HepG2 (cell line): ENCODE data around the gene FGD4. TPM values are rescaled to one million over a fixed set of nuclear protein-coding genes. Genes with fewer than 3 reads are reported as not detected.

Experiments
- ATAC-seq: fragments of 200-7000 bp; cut with Tn5 transposase; 3 replicates; pipeline ENCODE4 v1.9.1; 2020; ENCODE audit warnings: mild to moderate bottlenecking, moderate library complexity
- BruUV-seq: library from RNA; stranded (reverse); fragments of 400-500 nt; replicated peaks from 2 replicates; lab custom pipeline; 2021; lab: Mats Ljungman, UMichigan
- CTCF ChIA-PET: fragments of 300-600 bp; formaldehyde crosslinking; extraction: SDS; loops from one replicate; lab custom pipeline; 2021; ENCODE audit warnings: low total read pairs, inconsistent platforms, low intra/inter-chr PET ratio; lab: Yijun Ruan, JAX
- POLR2A ChIA-PET: fragments of 350-600 bp; sonication (Branson Sonifier 250); formaldehyde crosslinking; loops from one replicate; lab custom pipeline; 2020; ENCODE audit warnings: antibody characterized with exemption, inconsistent platforms; lab: Yijun Ruan, JAX
- DNase-seq: peaks from one replicate; pipeline ENCODE4 v3.0.0-alpha.2; 2015; ENCODE audit warnings: low spot score
- FAIRE-seq: peaks from 3 replicates; lab custom pipeline; 2011; peaks lifted over from hg19 to GRCh38; lab: Jason Lieb, UNC
- H2AFZ ChIP-seq: one replicate; pipeline ENCODE4 v1.6.1; 2011; ENCODE audit warnings: low read length, inconsistent platforms
- H3K27ac ChIP-seq: fragments of 300-600 bp; 3 replicates; pipeline ENCODE4 v1.8.0; 2011; ENCODE audit warnings: mixed run types, mild to moderate bottlenecking, mixed read lengths, low read length, inconsistent platforms; ENCODE audit not compliant: insufficient read depth; ENCODE audit errors: extremely low read length
- H3K27me3 ChIP-seq, 2 experiments: fragments of 200-600 bp in 1 of 2; 2 replicates in 1 of 2; 3 replicates in 1 of 2; pipeline versions ENCODE4 v1.6.0 to v1.8.0; 2011; ENCODE audit warnings: low read length in 2 of 2, mild to moderate bottlenecking in 2 of 2, moderate library complexity in 2 of 2, inconsistent platforms in 1 of 2; ENCODE audit not compliant: insufficient read depth in 2 of 2, control insufficient read depth in 1 of 2
- H3K36me3 ChIP-seq, 2 experiments: fragments of 200-600 bp in 1 of 2; replicated peaks in 1 of 2; 2 replicates in 1 of 2; 3 replicates in 1 of 2; pipeline versions ENCODE4 v1.5.1 to v1.8.0; 2011; ENCODE audit warnings: low read length in 2 of 2, inconsistent platforms in 1 of 2; ENCODE audit not compliant: insufficient read depth in 2 of 2, control insufficient read depth in 1 of 2
- H3K4me1 ChIP-seq: 2 replicates; pipeline ENCODE4 v1.5.1; 2012; ENCODE audit warnings: low read length, inconsistent platforms; ENCODE audit not compliant: insufficient read depth
- H3K4me2 ChIP-seq: 2 replicates; pipeline ENCODE4 v1.6.0; 2011; ENCODE audit warnings: low read depth, low read length, inconsistent platforms
- H3K4me3 ChIP-seq, 3 experiments: fragments of 200-600 bp in 1 of 3; sonication (generic), shearing (Covaris generic) in 1 of 3; replicated peaks in 1 of 3; 2 replicates each; pipeline ENCODE4 v1.5.1; 2011 to 2016; ENCODE audit warnings: low read length in 3 of 3, inconsistent platforms in 2 of 3, low read depth in 2 of 3, mild to moderate bottlenecking in 2 of 3, control low read depth in 1 of 3, mixed read lengths in 1 of 3; ENCODE audit not compliant: insufficient read depth in 1 of 3
- H3K79me2 ChIP-seq: one replicate; pipeline ENCODE4 v1.6.1; 2011; ENCODE audit warnings: low read length, inconsistent platforms; ENCODE audit not compliant: insufficient read depth
- H3K9ac ChIP-seq: 2 replicates; pipeline ENCODE4 v1.6.0; 2011; ENCODE audit warnings: mild to moderate bottlenecking, low read depth, low read length, inconsistent platforms; ENCODE audit not compliant: insufficient read depth
- H3K9me3 ChIP-seq: 2 replicates; pipeline ENCODE4 v1.5.1; 2012; ENCODE audit warnings: mild to moderate bottlenecking, low read length
- H4K20me1 ChIP-seq: 2 replicates; pipeline ENCODE4 v1.6.0; 2011; ENCODE audit warnings: inconsistent platforms, mild to moderate bottlenecking, low read length, moderate library complexity; ENCODE audit not compliant: insufficient read depth
- DDIT3 ChIP-seq: sonication (generic); formaldehyde crosslinking; IDR thresholded peaks from 2 replicates; pipeline ENCODE4 v1.4.0; 2020; ENCODE audit warnings: mild to moderate bottlenecking, missing genetic modification reagents
- MAFK ChIP-seq, 2 experiments: IDR thresholded peaks in 1 of 2; conservative IDR thresholded peaks in 1 of 2; 2 replicates each; pipeline ENCODE4 v1.6.1; 2011; ENCODE audit warnings: improper control_type of control experiment in 2 of 2, low read length in 2 of 2
- PAXIP1 ChIP-seq: sonication (generic); formaldehyde crosslinking; conservative IDR thresholded peaks from 2 replicates; pipeline ENCODE4 v1.4.0; 2020; ENCODE audit warnings: mild to moderate bottlenecking, missing genetic modification reagents, moderate library complexity
- TFDP1 ChIP-seq: IDR thresholded peaks from 2 replicates; pipeline ENCODE4 v1.6.1; 2016; ENCODE audit warnings: missing compliant biosample characterization, missing genetic modification reagents, borderline replicate concordance
- ZFYVE20 ChIP-seq: sonication (generic); formaldehyde crosslinking; IDR thresholded peaks from 2 replicates; pipeline ENCODE4 v1.8.0; 2023; ENCODE audit warnings: low read depth, mild to moderate bottlenecking, moderate library complexity, missing genetic modification reagents, borderline replicate concordance
- ZNF570 ChIP-seq: sonication (generic); formaldehyde crosslinking; IDR thresholded peaks from 2 replicates; pipeline ENCODE4 v1.4.0; 2020; ENCODE audit warnings: mild to moderate bottlenecking, missing genetic modification reagents, borderline replicate concordance
- ZNF749 ChIP-seq: sonication (generic); formaldehyde crosslinking; IDR thresholded peaks from 2 replicates; pipeline ENCODE4 v1.8.0; 2022; ENCODE audit warnings: mild to moderate bottlenecking, missing genetic modification reagents, moderate library complexity, borderline replicate concordance
- WGBS: methylation state at CpG from one replicate; pipeline ENCODE4 v1.1.6; 2017; ENCODE audit warnings: low lambda C conversion rate; 5-methylcytosine and 5-hydroxymethylcytosine counted together
- in situ Hi-C: cut with HindIII; loops from 2 replicates; pipeline ENCODE4 v1.10.0; 2017; ENCODE audit warnings: low pct_unique_long_range_greater_than_20kb; ENCODE audit not compliant: extremely low pct_ligation_motif_present
- intact Hi-C: fragments of 100-400 bp; cut with micrococcal nuclease; formaldehyde crosslinking; loops from one replicate; pipeline ENCODE4 v1.10.0; 2022; ENCODE audit not compliant: unreplicated experiment
- polyA plus RNA-seq, 8 experiments: library from polyadenylated mRNA; depleted of rRNA in 3 of 8; stranded (reverse) in 7 of 8; unstranded in 1 of 8; fragments of >200 nt; fragmentation: Illumina TruSeq in 4 of 8; extraction: Trizol in 4 of 8; gene quantifications; 2 replicates each; pipeline versions ENCODE4 v1.2.1 to v1.2.3, GENCODE V29; 2011 to 2016; ENCODE audit warnings: low read depth in 4 of 8, missing spikeins in 1 of 8, mixed read lengths in 1 of 8; ENCODE audit not compliant: insufficient read depth in 1 of 8
- total RNA-seq, 5 experiments: library from RNA; depleted of rRNA; stranded (reverse); fragments of >200 nt; fragmentation: Illumina TruSeq; extraction: Trizol; gene quantifications; 2 replicates each; pipeline ENCODE4 v1.2.3, GENCODE V29; 2016; ENCODE audit warnings: low read depth in 1 of 5

The FGD4 gene
- total and polyA plus RNA-seq, 2 of the 13 experiments (the other 11 are each of a cell fraction or from before 2014, with no cell fraction given), result 4.6 to 6.6 TPM

- intact Hi-C loops, result no loop called here
- CTCF ChIA-PET, result no interaction called here
- no TSS peak for BruUV-seq
Measured at GRCh38 chr12:32362892-32363291, 36.5 kb upstream of the FGD4 start.

More at GRCh38 chr12:32362892-32363291, 36.5 kb upstream of the FGD4 start:
- no peaks in the 10 kb centered on the region for H3K36me3 ChIP-seq
- DNase-seq, result no peak
- no peak for TF ChIP-seq ZNF749 (CRISPR knock-in tag)
- TF ChIP-seq ZNF570, result no peak
- no peak for TF ChIP-seq PAXIP1 (CRISPR knock-in tag)
- TF ChIP-seq DDIT3 (CRISPR knock-in tag), result no peak
- TF ChIP-seq MAFK (conservative IDR thresholded peaks at IDR 0.05 in 1 of 2, IDR thresholded peaks at IDR 0.05 in 1 of 2; ENCODE audit: low read length in 2 of 2), result 0 out of 4 replicates have a peak, but pooled peaks of 1 of the 2 experiments have one; percentile 10
- TF ChIP-seq ZFYVE20, result no peak
- no peak for TF ChIP-seq TFDP1 (CRISPR knock-in tag)
- H3K9me3 ChIP-seq, result no peaks in the 10 kb centered on the region
- no peak overlapping the region for H2AFZ ChIP-seq
- H4K20me1 ChIP-seq, result no peaks in the 10 kb centered on the region
- no peak for ATAC-seq
- H3K27ac ChIP-seq, result no peak overlapping the region
- H3K4me1 ChIP-seq, result peaks cover 22% of the 10 kb centered on the region
- no peaks in the 10 kb centered on the region for H3K27me3 ChIP-seq
- H3K79me2 ChIP-seq, result no peaks in the 10 kb centered on the region
- no peak for FAIRE-seq
- H3K4me2 ChIP-seq, result no peak overlapping the region
- no peak overlapping the region for H3K9ac ChIP-seq
- POLR2A ChIA-PET, result no interaction called here
- in situ Hi-C loops, result loop anchor here (10.0 kb wide), 1 partner anchor 312 kb away; the partner anchor contains the start of gene DNM1L
- H3K4me3 ChIP-seq, result no peak overlapping the region
- WGBS, result 39% methylated on average over 3 of the region's 3 CpGs
